WERI-Rb-1 (cell line): ENCODE measurements around the gene GRIN3B.

Experiments
- DNase-seq: peaks from one replicate; pipeline ENCODE4 v3.0.0-alpha.2; 2020
- H3K27ac ChIP-seq: fragments of 250-450 bp; sonication (Bioruptor Pico); 2 replicates; pipeline ENCODE4 v1.5.1; 2020; ENCODE audit warnings: mild to moderate bottlenecking, moderate library complexity
- H3K27me3 ChIP-seq: fragments of 250-450 bp; sonication (Bioruptor Pico); 2 replicates; pipeline ENCODE4 v1.5.1; 2021; ENCODE audit warnings: mild to moderate bottlenecking, low read depth, moderate library complexity; ENCODE audit not compliant: insufficient read depth, severe bottlenecking
- H3K36me3 ChIP-seq: fragments of 250-450 bp; sonication (Bioruptor Pico); 2 replicates; pipeline ENCODE4 v1.5.1; 2020; ENCODE audit warnings: mild to moderate bottlenecking, moderate library complexity
- H3K4me3 ChIP-seq: 2 replicates; pipeline ENCODE4 v1.5.1; 2011; ENCODE audit warnings: low read depth, mild to moderate bottlenecking, control low read depth, low read length
- H3K9me3 ChIP-seq: fragments of 250-450 bp; sonication (Bioruptor Pico); 2 replicates; pipeline ENCODE4 v1.5.1; 2021; ENCODE audit warnings: mild to moderate bottlenecking, moderate library complexity; ENCODE audit not compliant: severe bottlenecking
- TF ChIP-seq, protein P1 (sequence below): IDR thresholded peaks from 2 replicates; pipeline ENCODE4 v1.5.1; 2011; ENCODE audit warnings: low read depth, mild to moderate bottlenecking, control low read depth, inconsistent platforms, low read length

The GRIN3B gene

DNA sequence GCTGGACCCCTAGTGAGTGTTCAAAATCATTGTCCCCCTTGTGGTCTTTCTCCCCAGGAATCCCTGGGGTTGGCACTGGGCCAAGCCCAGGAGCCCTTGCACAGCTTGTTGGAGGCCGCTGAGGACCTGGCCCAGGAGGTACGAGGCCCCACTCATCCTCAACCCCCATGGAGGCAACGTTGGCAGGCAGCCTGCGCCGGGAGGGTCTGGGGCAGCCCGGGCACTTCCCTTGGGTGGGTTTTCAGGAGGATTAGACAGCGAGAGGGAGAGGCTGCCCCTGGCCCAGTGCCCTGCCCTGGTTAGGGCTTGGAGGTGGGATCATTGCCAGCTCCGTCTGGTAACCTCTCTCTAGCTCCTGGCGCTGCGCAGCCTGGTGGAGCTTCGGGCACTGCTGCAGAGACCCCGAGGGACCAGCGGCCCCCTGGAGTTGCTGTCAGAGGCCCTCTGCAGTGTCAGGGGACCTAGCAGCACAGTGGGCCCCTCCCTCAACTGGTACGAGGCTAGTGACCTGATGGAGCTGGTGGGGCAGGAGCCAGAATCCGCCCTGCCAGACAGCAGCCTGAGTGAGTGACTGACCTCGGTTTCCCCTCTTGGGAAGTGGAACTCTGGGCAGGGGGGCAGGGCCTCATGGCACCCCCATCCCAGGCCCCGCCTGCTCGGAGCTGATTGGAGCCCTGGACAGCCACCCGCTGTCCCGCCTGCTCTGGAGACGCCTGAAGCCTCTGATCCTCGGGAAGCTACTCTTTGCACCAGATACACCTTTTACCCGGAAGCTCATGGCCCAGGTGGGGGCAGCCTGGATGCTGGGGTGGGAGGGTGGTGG, 42.7 kb downstream of the GRIN3B start:
- no peak overlapping the region for H3K27ac ChIP-seq
- H3K36me3 ChIP-seq: peaks cover 53% of the 10 kb centered on the region
- H3K4me3 ChIP-seq: no peak overlapping the region

DNA sequence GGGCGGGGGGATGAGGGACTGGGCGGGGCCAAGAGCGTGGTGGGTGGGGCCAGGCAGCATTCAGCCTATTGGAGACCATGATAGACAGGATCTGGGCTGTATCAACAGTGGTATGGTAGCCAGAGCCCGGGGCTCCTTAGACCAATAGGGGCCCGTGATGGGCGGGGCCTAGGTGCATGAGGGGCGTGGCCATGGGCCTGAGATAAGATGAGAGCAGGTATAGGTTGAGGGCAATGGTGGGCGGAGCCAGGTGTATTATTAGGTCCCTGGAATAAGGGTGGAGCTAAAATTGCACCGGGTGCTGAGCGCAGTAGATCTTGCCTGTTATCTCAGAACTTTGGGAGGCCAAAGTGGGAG, 45.0 kb downstream of the GRIN3B start:
- Histone ChIP-seq H3K27me3 (no peaks in the 10 kb centered on the region), H3K9me3 (peaks cover 3% of the 10 kb centered on the region), H3K36me3 (peaks cover 47% of the 10 kb centered on the region), H3K27ac (no peak overlapping the region), H3K4me3 (no peak overlapping the region)
- TF ChIP-seq, protein P1, sequence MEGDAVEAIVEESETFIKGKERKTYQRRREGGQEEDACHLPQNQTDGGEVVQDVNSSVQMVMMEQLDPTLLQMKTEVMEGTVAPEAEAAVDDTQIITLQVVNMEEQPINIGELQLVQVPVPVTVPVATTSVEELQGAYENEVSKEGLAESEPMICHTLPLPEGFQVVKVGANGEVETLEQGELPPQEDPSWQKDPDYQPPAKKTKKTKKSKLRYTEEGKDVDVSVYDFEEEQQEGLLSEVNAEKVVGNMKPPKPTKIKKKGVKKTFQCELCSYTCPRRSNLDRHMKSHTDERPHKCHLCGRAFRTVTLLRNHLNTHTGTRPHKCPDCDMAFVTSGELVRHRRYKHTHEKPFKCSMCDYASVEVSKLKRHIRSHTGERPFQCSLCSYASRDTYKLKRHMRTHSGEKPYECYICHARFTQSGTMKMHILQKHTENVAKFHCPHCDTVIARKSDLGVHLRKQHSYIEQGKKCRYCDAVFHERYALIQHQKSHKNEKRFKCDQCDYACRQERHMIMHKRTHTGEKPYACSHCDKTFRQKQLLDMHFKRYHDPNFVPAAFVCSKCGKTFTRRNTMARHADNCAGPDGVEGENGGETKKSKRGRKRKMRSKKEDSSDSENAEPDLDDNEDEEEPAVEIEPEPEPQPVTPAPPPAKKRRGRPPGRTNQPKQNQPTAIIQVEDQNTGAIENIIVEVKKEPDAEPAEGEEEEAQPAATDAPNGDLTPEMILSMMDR: no peak
- peak; percentile 80 for DNase-seq

More for the DNA sequence above, 42.7 kb downstream of the GRIN3B start:
- DNase-seq: no peak
- Histone ChIP-seq H3K27me3 (no peaks in the 10 kb centered on the region), H3K9me3 (peaks cover 3% of the 10 kb centered on the region)
- TF ChIP-seq, protein P1: no peak

DNA sequence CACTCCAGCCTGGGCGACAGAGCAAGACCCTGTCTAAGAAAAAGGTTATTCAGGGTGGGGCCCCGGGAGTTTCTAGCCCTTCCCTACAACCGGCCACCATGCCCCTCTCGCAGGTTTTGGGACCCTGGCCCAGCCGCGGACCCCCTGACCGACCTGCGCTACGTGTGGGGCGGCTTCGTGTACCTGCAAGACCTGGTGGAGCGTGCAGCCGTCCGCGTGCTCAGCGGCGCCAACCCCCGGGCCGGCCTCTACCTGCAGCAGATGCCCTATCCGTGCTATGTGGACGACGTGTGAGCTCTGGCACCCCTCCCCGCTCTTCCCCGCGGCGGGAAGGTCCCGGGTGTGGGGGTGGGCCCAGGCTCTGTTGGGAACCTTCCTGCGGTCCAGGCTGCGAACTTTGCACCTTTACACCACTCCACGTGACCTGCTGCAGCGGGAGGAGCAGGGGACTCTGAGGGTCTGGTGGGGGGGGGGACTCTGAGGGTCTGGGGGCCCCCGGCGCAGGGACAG, 46.0 kb downstream of the GRIN3B start:
- Histone ChIP-seq H3K27ac (no peak overlapping the region), H3K36me3 (peaks cover 47% of the 10 kb centered on the region), H3K9me3 (peaks cover 3% of the 10 kb centered on the region), H3K27me3 (no peaks in the 10 kb centered on the region), H3K4me3 (no peak overlapping the region)
- DNase-seq: no peak
- TF ChIP-seq, protein P1: no peak

DNA sequence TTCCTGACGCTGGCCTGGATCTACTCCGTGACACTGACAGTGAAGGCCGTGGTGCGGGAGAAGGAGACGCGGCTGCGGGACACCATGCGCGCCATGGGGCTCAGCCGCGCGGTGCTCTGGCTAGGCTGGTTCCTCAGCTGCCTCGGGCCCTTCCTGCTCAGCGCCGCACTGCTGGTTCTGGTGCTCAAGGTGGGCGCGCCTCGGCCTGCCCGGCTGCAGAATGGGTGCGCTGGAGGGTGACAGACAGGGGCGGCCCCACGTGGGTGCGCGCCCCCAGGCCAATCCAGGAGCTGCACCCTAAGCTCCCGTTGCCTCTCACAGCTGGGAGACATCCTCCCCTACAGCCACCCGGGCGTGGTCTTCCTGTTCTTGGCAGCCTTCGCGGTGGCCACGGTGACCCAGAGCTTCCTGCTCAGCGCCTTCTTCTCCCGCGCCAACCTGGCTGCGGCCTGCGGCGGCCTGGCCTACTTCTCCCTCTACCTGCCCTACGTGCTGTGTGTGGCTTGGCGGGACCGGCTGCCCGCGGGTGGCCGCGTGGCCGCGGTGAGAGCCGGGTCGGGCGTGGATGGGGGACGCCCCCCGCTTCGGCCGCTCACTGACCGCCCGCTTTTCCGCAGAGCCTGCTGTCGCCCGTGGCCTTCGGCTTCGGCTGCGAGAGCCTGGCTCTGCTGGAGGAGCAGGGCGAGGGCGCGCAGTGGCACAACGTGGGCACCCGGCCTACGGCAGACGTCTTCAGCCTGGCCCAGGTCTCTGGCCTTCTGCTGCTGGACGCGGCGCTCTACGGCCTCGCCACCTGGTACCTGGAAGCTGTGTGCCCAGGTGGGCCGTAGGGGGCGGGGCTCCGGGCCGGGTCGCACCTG, 46.8 kb downstream of the GRIN3B start:
- no peaks in the 10 kb centered on the region for H3K27me3 ChIP-seq
- peaks cover 3% of the 10 kb centered on the region for H3K9me3 ChIP-seq
- no peak overlapping the region for H3K4me3 ChIP-seq
- peaks cover 46% of the 10 kb centered on the region for H3K36me3 ChIP-seq
- TF ChIP-seq, protein P1: no peak
- no peak for DNase-seq
- H3K27ac ChIP-seq: no peak overlapping the region

DNA sequence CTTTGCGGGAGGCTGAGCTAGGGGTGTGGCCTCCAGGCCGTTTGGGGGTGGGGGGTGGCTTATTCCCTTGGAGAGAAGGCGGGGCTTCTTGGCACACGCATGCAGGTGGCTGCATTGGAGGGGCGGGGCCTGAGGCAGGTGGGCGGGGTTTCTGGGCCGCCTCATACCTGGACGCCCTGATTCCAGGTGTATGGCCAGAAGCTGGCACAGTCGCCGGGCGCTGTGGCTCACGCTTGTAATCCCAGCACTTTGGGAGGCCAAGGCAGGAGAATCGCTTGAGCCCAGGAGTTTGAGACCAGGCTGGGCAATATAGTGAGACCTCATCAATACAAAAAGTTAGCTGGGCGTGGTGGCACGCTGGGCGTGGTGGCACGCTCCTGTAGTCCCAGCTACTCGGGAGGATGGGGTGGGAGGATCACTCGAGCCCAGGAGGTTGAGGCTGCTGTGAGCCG, 47.5 kb downstream of the GRIN3B start:
- DNase-seq: no peak
- Histone ChIP-seq H3K9me3 (peaks cover 3% of the 10 kb centered on the region), H3K4me3 (no peak overlapping the region), H3K36me3 (peaks cover 41% of the 10 kb centered on the region), H3K27ac (no peak overlapping the region), H3K27me3 (no peaks in the 10 kb centered on the region)
- TF ChIP-seq, protein P1: no peak
